Gastrocnemius medialis (tissue), 4 donors: ENCODE results near the gene ARHGEF26. TPM values are rescaled to one million over a fixed set of nuclear protein-coding genes. Genes with fewer than 3 reads are reported as not detected.

Source experiments
- ATAC-seq, 2 donors: fragments of 150-250 bp; one replicate each; pipeline ENCODE4 v1.9.1; 2016
- DNase-seq, 2 donors: peaks; one replicate each; pipeline ENCODE4 v3.0.0-alpha.2; 2019
- H3K27ac ChIP-seq, 4 donors: fragments of 200-600 bp; sonication (generic); 1 replicate in 1 of 4; 2 replicates in 3 of 4; pipeline ENCODE4 v1.5.1; 2016 to 2018; ENCODE audit warnings: mild to moderate bottlenecking in 2 of 4, moderate library complexity in 1 of 4
- H3K27me3 ChIP-seq, 3 donors: fragments of 200-600 bp; sonication (generic) in 2 of 3; 1 replicate in 1 of 3; 2 replicates in 2 of 3; pipeline versions ENCODE4 v1.5.1 to v1.6.0; 2016 to 2019; ENCODE audit warnings: mild to moderate bottlenecking in 1 of 3, moderate library complexity in 1 of 3
- H3K36me3 ChIP-seq, 2 donors: fragments of 200-600 bp; sonication (generic) in 1 of 2; one replicate each; pipeline ENCODE4 v1.5.1; 2017 to 2018
- H3K4me1 ChIP-seq, 2 donors: fragments of 200-600 bp; sonication (generic) in 1 of 2; one replicate each; pipeline ENCODE4 v1.5.1; 2016 to 2017; ENCODE audit warnings: mild to moderate bottlenecking in 2 of 2
- H3K4me3 ChIP-seq, 4 donors: fragments of 200-600 bp; sonication (generic) in 3 of 4; 1 replicate in 1 of 4; 2 replicates in 3 of 4; pipeline ENCODE4 v1.5.1; 2016 to 2019; ENCODE audit warnings: mild to moderate bottlenecking in 2 of 4
- H3K9me3 ChIP-seq, 3 donors: fragments of 200-600 bp; sonication (generic) in 2 of 3; 1 replicate in 1 of 3; 2 replicates in 2 of 3; pipeline ENCODE4 v1.5.1; 2016 to 2019
- POLR2A ChIP-seq, 2 donors: fragments of 450-650 bp; IDR thresholded peaks; one replicate each; pipeline ENCODE4 v1.6.1; 2017; ENCODE audit warnings: antibody characterized with exemption in 2 of 2, mild to moderate bottlenecking in 2 of 2, moderate library complexity in 2 of 2
- in situ Hi-C, 4 donors: fragments of 200-750 bp; cut with MboI; loops; one replicate each; pipeline versions ENCODE4 v1.15.0 to v1.8.0; 2017; ENCODE audit warnings: low sequenced_read_pairs in 4 of 4
- intact Hi-C: fragments of 100-400 bp; cut with DNase I; formaldehyde crosslinking; loops from one replicate; pipeline ENCODE4 v1.15.1; 2023; ENCODE audit warnings: low total_unique reads
- total RNA-seq, 4 donors: library from RNA; depleted of rRNA; stranded (reverse); fragments of >200 nt; gene quantifications; one replicate each; pipeline versions ENCODE4 v1.1.0 to v1.2.3, GENCODE V29; 2016
- TF ChIP-seq, protein P1 (sequence below), 5 experiments: fragments of 450-650 bp in 3 of 5; fragments of 200-600 bp in 2 of 5; sonication (generic) in 2 of 5; IDR thresholded peaks in 4 of 5; conservative IDR thresholded peaks in 1 of 5; 1 replicate in 4 of 5; 2 replicates in 1 of 5; pipeline ENCODE4 v1.5.1; 2016 to 2019; ENCODE audit warnings: antibody characterized with exemption in 5 of 5, mild to moderate bottlenecking in 3 of 5, moderate library complexity in 3 of 5

ARHGEF26 gene
- total RNA-seq, 4 donors from 2014 or later = 0.41 to 1.7 (median 1.2) TPM

DNA sequence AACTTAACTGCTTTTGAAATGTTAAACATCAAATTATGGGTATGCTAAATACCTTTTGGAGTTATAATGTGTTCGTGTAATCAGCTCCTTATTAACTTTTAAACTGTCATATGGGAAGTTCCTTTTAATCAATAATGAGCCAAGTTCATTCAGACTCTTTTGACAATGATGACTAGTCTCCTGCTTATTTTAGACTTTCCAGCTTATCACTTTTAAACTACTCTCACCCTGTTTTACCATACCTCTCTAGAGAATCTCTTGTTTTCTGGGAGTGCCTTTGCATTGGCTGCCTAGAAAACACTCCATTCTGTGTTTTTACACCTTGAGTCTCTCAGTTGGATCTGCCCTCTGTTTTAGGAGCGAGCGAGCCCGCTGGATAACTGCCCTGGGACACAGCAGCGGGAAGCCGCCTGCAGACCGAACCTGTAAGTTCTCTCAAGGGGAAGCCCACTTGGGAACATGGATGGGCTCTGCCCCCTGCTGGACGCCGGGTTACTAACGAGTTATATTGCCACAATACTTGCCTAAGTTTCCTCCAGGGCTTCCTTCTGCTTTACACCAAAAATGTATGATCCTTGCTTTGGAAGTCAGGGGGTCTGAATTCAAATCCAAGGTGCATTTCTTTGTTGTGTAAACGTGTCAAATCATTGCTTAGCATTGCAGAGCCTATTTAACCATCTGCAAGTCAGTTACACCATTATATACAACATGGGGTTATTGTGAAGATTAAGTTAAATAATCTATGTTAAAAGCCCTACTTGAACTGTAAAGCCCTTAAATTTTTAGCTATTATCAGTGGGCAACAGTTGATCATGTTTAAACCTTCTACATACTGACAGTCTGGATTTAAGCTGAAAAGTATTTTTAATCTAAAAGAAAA is 131.8 kb downstream of the ARHGEF26 start:
- no peak overlapping the region for H3K27ac ChIP-seq
- no peaks in the 10 kb centered on the region for H3K27me3 ChIP-seq
- no peaks in the 10 kb centered on the region for H3K9me3 ChIP-seq
- ATAC-seq (peak in 1 of 2 donors; percentile 58), DNase-seq (peak; percentile 25 to 56)
- H3K4me1 ChIP-seq = no peaks in the 10 kb centered on the region
- TF ChIP-seq, protein P1, sequence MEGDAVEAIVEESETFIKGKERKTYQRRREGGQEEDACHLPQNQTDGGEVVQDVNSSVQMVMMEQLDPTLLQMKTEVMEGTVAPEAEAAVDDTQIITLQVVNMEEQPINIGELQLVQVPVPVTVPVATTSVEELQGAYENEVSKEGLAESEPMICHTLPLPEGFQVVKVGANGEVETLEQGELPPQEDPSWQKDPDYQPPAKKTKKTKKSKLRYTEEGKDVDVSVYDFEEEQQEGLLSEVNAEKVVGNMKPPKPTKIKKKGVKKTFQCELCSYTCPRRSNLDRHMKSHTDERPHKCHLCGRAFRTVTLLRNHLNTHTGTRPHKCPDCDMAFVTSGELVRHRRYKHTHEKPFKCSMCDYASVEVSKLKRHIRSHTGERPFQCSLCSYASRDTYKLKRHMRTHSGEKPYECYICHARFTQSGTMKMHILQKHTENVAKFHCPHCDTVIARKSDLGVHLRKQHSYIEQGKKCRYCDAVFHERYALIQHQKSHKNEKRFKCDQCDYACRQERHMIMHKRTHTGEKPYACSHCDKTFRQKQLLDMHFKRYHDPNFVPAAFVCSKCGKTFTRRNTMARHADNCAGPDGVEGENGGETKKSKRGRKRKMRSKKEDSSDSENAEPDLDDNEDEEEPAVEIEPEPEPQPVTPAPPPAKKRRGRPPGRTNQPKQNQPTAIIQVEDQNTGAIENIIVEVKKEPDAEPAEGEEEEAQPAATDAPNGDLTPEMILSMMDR (IDR thresholded peaks at IDR 0.05 in 4 of 5, conservative IDR thresholded peaks at IDR 0.05 in 1 of 5) = peak; percentile 40 to 76 (median 72)
- no peak for TF ChIP-seq POLR2A (IDR thresholded peaks at IDR 0.05)
- H3K4me3 ChIP-seq = no peak overlapping the region
- H3K36me3 ChIP-seq = peaks cover 4 to 59% of the 10 kb centered on the region in 2 donors
- intact Hi-C loops (loop anchor here (10.0 kb wide), 1 partner anchor 158 kb away; no protein-coding TSS in a partner anchor), in situ Hi-C loops (loop anchor here in 2 of 4 donors (10.0 to 25.0 kb wide), 2 partner anchors 158 to 1216 kb away; no protein-coding TSS in a partner anchor)

GRCh38 chr3:154254527-154254926 is 133.3 kb downstream of the ARHGEF26 start:
- no peak for DNase-seq
- H3K27ac ChIP-seq = no peak overlapping the region
- no peak for ATAC-seq
- in situ Hi-C loops = loop anchor here in 2 of 4 donors (10.0 to 25.0 kb wide), 2 partner anchors 160 to 1217 kb away; no protein-coding TSS in a partner anchor
- H3K4me3 ChIP-seq = no peak overlapping the region
- H3K36me3 ChIP-seq = peaks cover 4 to 72% of the 10 kb centered on the region in 2 donors
- intact Hi-C loops = loop anchor here (10.0 kb wide), 1 partner anchor 160 kb away; no protein-coding TSS in a partner anchor
- TF ChIP-seq, protein P1 (IDR thresholded peaks at IDR 0.05 in 4 of 5, conservative IDR thresholded peaks at IDR 0.05 in 1 of 5) = no peak
- TF ChIP-seq POLR2A (IDR thresholded peaks at IDR 0.05) = no peak
- no peaks in the 10 kb centered on the region for H3K4me1 ChIP-seq
- no peaks in the 10 kb centered on the region for H3K9me3 ChIP-seq
- no peaks in the 10 kb centered on the region for H3K27me3 ChIP-seq

DNA sequence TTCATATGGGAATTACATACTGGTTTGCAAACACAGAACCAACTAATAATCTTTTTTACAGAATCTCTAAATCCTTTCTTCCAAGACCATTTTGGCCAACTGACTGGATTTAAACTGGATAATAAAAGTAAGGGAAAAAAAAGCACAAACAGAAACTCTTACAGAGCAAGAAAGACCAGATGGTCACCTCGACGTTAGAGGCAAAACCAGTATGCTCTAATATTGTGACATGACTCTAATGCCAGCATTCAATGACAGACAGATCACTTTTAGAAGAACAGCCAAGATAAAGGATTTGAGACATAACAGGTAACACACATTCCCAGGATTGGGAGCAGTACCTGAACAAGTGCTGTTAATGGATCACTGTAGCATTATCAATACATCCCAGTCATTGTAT is 152.2 kb downstream of the ARHGEF26 start:
- ATAC-seq (no peak), DNase-seq (no peak)
- Histone ChIP-seq H3K4me3 (no peak overlapping the region), H3K4me1 (peaks cover 0 to 7% of the 10 kb centered on the region in 2 donors), H3K27ac (no peak overlapping the region), H3K27me3 (no peaks in the 10 kb centered on the region), H3K9me3 (no peaks in the 10 kb centered on the region), H3K36me3 (peaks cover 0 to 80% of the 10 kb centered on the region in 2 donors)
- in situ Hi-C loops = loop anchor here in 1 of 4 donors (25.0 kb wide), 1 partner anchor 1236 kb away; no protein-coding TSS in a partner anchor
- intact Hi-C loops = no loop called here
- TF ChIP-seq POLR2A (IDR thresholded peaks at IDR 0.05) = no peak
- TF ChIP-seq, protein P1 (IDR thresholded peaks at IDR 0.05 in 4 of 5, conservative IDR thresholded peaks at IDR 0.05 in 1 of 5) = no peak

DNA sequence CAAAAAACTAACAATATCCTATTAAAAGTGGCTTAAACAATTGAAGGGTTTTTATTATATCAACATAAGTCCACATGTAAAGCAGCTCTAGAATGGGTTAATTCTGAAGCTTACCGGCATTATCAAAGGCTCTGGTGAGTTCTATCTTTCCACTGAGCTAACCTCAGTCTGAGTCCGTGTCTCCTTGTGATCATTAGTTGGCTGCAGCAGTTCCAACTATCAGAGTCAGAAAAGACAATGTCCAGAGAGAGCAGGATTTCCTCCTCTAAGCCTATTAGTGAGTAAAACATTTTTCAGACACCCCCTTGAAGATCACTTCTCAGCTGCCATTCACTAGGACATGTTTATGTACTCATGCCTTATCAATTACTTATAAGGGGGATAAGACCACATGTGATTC is 153.2 kb downstream of the ARHGEF26 start:
- intact Hi-C loops (no loop called here), in situ Hi-C loops (loop anchor here in 1 of 4 donors (25.0 kb wide), 1 partner anchor 1237 kb away; no protein-coding TSS in a partner anchor)
- Histone ChIP-seq H3K4me3 (no peak overlapping the region), H3K4me1 (peaks cover 0 to 7% of the 10 kb centered on the region in 2 donors), H3K27ac (peak overlapping the region in 1 of 4 donors; percentile 13), H3K27me3 (no peaks in the 10 kb centered on the region), H3K9me3 (no peaks in the 10 kb centered on the region), H3K36me3 (peaks cover 0 to 88% of the 10 kb centered on the region in 2 donors)
- DNase-seq = no peak
- no peak for ATAC-seq
- no peak for TF ChIP-seq POLR2A (IDR thresholded peaks at IDR 0.05)
- TF ChIP-seq, protein P1 (IDR thresholded peaks at IDR 0.05 in 4 of 5, conservative IDR thresholded peaks at IDR 0.05 in 1 of 5) = no peak
